GM23338 (cell line): Measurements from ENCODE around the gene PITX1. TPM values are rescaled to one million over a fixed set of nuclear protein-coding genes. Genes with fewer than 3 reads are reported as not detected.

Experiments used
- ATAC-seq: fragments of 200-7000 bp; cut with Tn5 transposase; 3 replicates; pipeline ENCODE4 v1.9.1; 2020
- DNase-seq: peaks from one replicate; pipeline ENCODE4 v3.0.0-alpha.2; 2015; ENCODE audit warnings: low spot score
- H2AFZ ChIP-seq: fragments of 200-600 bp; sonication (generic); 2 replicates; pipeline ENCODE4 v1.8.0; 2016; ENCODE audit warnings: antibody characterized with exemption, mild to moderate bottlenecking, moderate library complexity
- H3F3A ChIP-seq: fragments of 200-600 bp; sonication (generic); replicated peaks from 2 replicates; pipeline ENCODE4 v1.8.0; 2017; ENCODE audit warnings: antibody characterized with exemption, mixed run types, low read depth
- H3K27ac ChIP-seq: fragments of 200-600 bp; sonication (generic); 2 replicates; pipeline ENCODE4 v1.6.1; 2016; ENCODE audit warnings: low read depth
- H3K27me3 ChIP-seq: fragments of 200-600 bp; sonication (generic); 2 replicates; pipeline ENCODE4 v1.8.0; 2016; ENCODE audit warnings: mild to moderate bottlenecking, mixed run types, moderate library complexity; ENCODE audit not compliant: insufficient read depth
- H3K36me3 ChIP-seq: fragments of 200-600 bp; sonication (generic); 2 replicates; pipeline ENCODE4 v1.8.0; 2016; ENCODE audit warnings: mild to moderate bottlenecking; ENCODE audit not compliant: insufficient read depth
- H3K4me1 ChIP-seq: fragments of 200-600 bp; sonication (generic); 2 replicates; pipeline ENCODE4 v1.8.0; 2016; ENCODE audit warnings: mild to moderate bottlenecking, moderate library complexity; ENCODE audit not compliant: insufficient read depth
- H3K4me2 ChIP-seq: fragments of 200-600 bp; sonication (generic); 2 replicates; pipeline ENCODE4 v1.7.1; 2017; ENCODE audit warnings: mixed run types
- H3K4me3 ChIP-seq: fragments of 200-600 bp; sonication (generic); 2 replicates; pipeline ENCODE4 v1.6.1; 2016; ENCODE audit warnings: mixed run types
- H3K79me2 ChIP-seq: fragments of 200-600 bp; sonication (generic); replicated peaks from 2 replicates; pipeline ENCODE4 v1.8.0; 2017; ENCODE audit warnings: mild to moderate bottlenecking; ENCODE audit not compliant: insufficient read depth
- H3K9me2 ChIP-seq: fragments of 200-600 bp; sonication (generic); 2 replicates; pipeline ENCODE4 v1.8.0; 2017; ENCODE audit not compliant: insufficient read depth
- H4K20me1 ChIP-seq: fragments of 200-600 bp; sonication (generic); replicated peaks from 2 replicates; pipeline ENCODE4 v1.8.0; 2017; ENCODE audit warnings: mild to moderate bottlenecking; ENCODE audit not compliant: insufficient read depth
- H3K27ac Mint-ChIP-seq: 2 replicates; pipeline ENCODE4 v1.8.0; 2020; ENCODE audit warnings: inconsistent platforms, mild to moderate bottlenecking, moderate library complexity, mixed read lengths
- H3K27me3 Mint-ChIP-seq: 3 replicates; pipeline ENCODE4 v1.8.0; 2022; ENCODE audit warnings: low read depth, mild to moderate bottlenecking, moderate library complexity, mixed read lengths, inconsistent platforms; ENCODE audit not compliant: insufficient read depth, poor library complexity
- H3K36me3 Mint-ChIP-seq: 3 replicates; pipeline ENCODE4 v1.8.0; 2021; ENCODE audit warnings: low read depth, mild to moderate bottlenecking, inconsistent platforms, moderate library complexity, mixed read lengths
- H3K4me1 Mint-ChIP-seq: 3 replicates; pipeline ENCODE4 v1.8.0; 2020; ENCODE audit warnings: mild to moderate bottlenecking, inconsistent platforms, mixed read lengths
- H3K4me3 Mint-ChIP-seq: 3 replicates; pipeline ENCODE4 v1.8.0; 2021; ENCODE audit warnings: moderate library complexity, mild to moderate bottlenecking, inconsistent platforms, mixed read lengths
- H3K9me3 Mint-ChIP-seq: 3 replicates; pipeline ENCODE4 v1.8.0; 2020; ENCODE audit warnings: moderate library complexity, mild to moderate bottlenecking, inconsistent platforms, mixed read lengths
- EZH2 ChIP-seq: fragments of 200-600 bp; sonication (generic); IDR thresholded peaks from one replicate; pipeline ENCODE4 v1.8.0; 2017; ENCODE audit warnings: antibody characterized with exemption, mild to moderate bottlenecking, low read depth; ENCODE audit not compliant: unreplicated experiment
- EZH2phosphoT487 ChIP-seq: fragments of 200-600 bp; sonication (generic); IDR thresholded peaks from one replicate; pipeline ENCODE4 v1.8.1; 2018; ENCODE audit warnings: antibody characterized with exemption; ENCODE audit not compliant: unreplicated experiment
- JUNB ChIP-seq: IDR thresholded peaks from one replicate; pipeline ENCODE4 v1.6.1; 2016; ENCODE audit warnings: antibody characterized with exemption; ENCODE audit not compliant: unreplicated experiment
- POLR2AphosphoS5 ChIP-seq: IDR thresholded peaks from 2 replicates; pipeline ENCODE4 v1.6.1; 2016; ENCODE audit warnings: antibody characterized with exemption, low read depth
- REST ChIP-seq: IDR thresholded peaks from one replicate; pipeline ENCODE4 v1.6.1; 2018; ENCODE audit warnings: antibody characterized with exemption; ENCODE audit not compliant: unreplicated experiment
- STAT1 ChIP-seq: IDR thresholded peaks from one replicate; pipeline ENCODE4 v1.6.1; 2016; ENCODE audit warnings: antibody characterized with exemption; ENCODE audit not compliant: unreplicated experiment
- ZNF114 ChIP-seq: fragments of 250-450 bp; sonication (Bioruptor Pico); IDR thresholded peaks from 2 replicates; pipeline ENCODE4 v1.5.0; 2020; ENCODE audit warnings: mild to moderate bottlenecking, moderate library complexity
- ZNF331 ChIP-seq: fragments of 250-450 bp; sonication (Bioruptor Pico); IDR thresholded peaks from 2 replicates; pipeline ENCODE4 v1.5.0; 2020; ENCODE audit warnings: low read depth, mild to moderate bottlenecking, moderate library complexity
- ZNF462 ChIP-seq: fragments of 250-450 bp; sonication (Bioruptor Pico); IDR thresholded peaks from 2 replicates; pipeline ENCODE4 v1.5.0; 2020; ENCODE audit warnings: mild to moderate bottlenecking, moderate library complexity
- polyA plus RNA-seq: library from polyadenylated mRNA; unstranded; fragments of >200 nt; fragmentation: Nextera tagmentation; extraction: Ambion mirVana; gene quantifications from 2 replicates; pipeline ENCODE4 v1.2.1, GENCODE V29; 2016
- total RNA-seq: library from RNA; depleted of rRNA; stranded (reverse); fragments of >200 nt; shearing (Covaris generic); gene quantifications from 2 replicates; pipeline ENCODE4 v1.2.3, GENCODE V29; 2014

The PITX1 gene
- total and polyA plus RNA-seq, 2 experiments from 2014 or later, result not detected

- TF ChIP-seq REST, result no peak
- no peak for TF ChIP-seq POLR2AphosphoS5
- TF ChIP-seq ZNF114 (CRISPR knock-in tag), result no peak
- no peak for TF ChIP-seq STAT1
Measured at GRCh38 chr5:135066781-135067180, 32.8 kb upstream of the PITX1 start (continued).

- Histone ChIP-seq H2AFZ (no peak overlapping the region), H3K9me2 (no peaks in the 10 kb centered on the region), H3K4me2 (no peak overlapping the region), H3K27me3 (no peaks in the 10 kb centered on the region), H3K36me3 (no peaks in the 10 kb centered on the region), H3K4me1 (no peaks in the 10 kb centered on the region), H3F3A (no peaks in the 10 kb centered on the region), H4K20me1 (no peaks in the 10 kb centered on the region), H3K4me3 (no peak overlapping the region), H3K27ac (no peak overlapping the region), H3K79me2 (no peaks in the 10 kb centered on the region)
- Mint-ChIP-seq H3K4me3 (no peak overlapping the region), H3K27ac (no peak overlapping the region), H3K9me3 (no peaks in the 10 kb centered on the region), H3K27me3 (peaks cover 21% of the 10 kb centered on the region), H3K36me3 (no peaks in the 10 kb centered on the region), H3K4me1 (peaks cover 5% of the 10 kb centered on the region)
- DNase-seq (no peak), ATAC-seq (no peak)
- no peak for TF ChIP-seq STAT1
- no peak for TF ChIP-seq ZNF114 (CRISPR knock-in tag)
- TF ChIP-seq JUNB, result no peak
- no peak for TF ChIP-seq REST
- TF ChIP-seq POLR2AphosphoS5, result no peak
- no peak for TF ChIP-seq EZH2phosphoT487
- no peak for TF ChIP-seq ZNF331
- TF ChIP-seq ZNF462 (CRISPR knock-in tag), result no peak
- no peak for TF ChIP-seq EZH2
Measured at GRCh38 chr5:135065306-135066265, 31.6 kb upstream of the PITX1 start.
